SK-N-SH (cell line): ENCODE measurements around the gene SMYD2. TPM values are rescaled to one million over a fixed set of nuclear protein-coding genes. Genes with fewer than 3 reads are reported as not detected.

Experiments used
- CTCF ChIA-PET: fragments of 300-600, 350-600 bp; formaldehyde crosslinking; extraction: SDS; loops from one replicate; lab custom pipeline; 2021; lab: Yijun Ruan, JAX
- POLR2A ChIA-PET: fragments of 350-600 bp; sonication (Branson Sonifier 250); formaldehyde crosslinking; extraction: SDS; loops from one replicate; lab custom pipeline; 2020; ENCODE audit warnings: antibody characterized with exemption, inconsistent platforms; lab: Yijun Ruan, JAX
- DNase-seq: peaks from one replicate; pipeline ENCODE4 v3.0.0; 2012
- H2AFZ ChIP-seq: fragments of 200-600 bp; sonication (generic); 2 replicates; pipeline ENCODE4 v1.8.1; 2016; ENCODE audit warnings: antibody characterized with exemption, mild to moderate bottlenecking, low read depth
- H3F3A ChIP-seq: fragments of 200-600 bp; sonication (generic); replicated peaks from 2 replicates; pipeline ENCODE3; 2016; ENCODE audit warnings: antibody characterized with exemption, mild to moderate bottlenecking; ENCODE audit not compliant: insufficient read depth
- H3K27ac ChIP-seq, 2 experiments: fragments of 200-500 bp in 1 of 2; fragments of 200-600 bp in 1 of 2; sonication (Bioruptor generic) in 1 of 2; sonication (generic), shearing (Covaris generic) in 1 of 2; 2 replicates each; pipeline versions ENCODE4 v1.5.1 to v1.6.1; 2014 to 2016; ENCODE audit warnings: low read depth in 2 of 2, inconsistent platforms in 1 of 2, low read length in 1 of 2, mild to moderate bottlenecking in 1 of 2, mixed read lengths in 1 of 2
- H3K27me3 ChIP-seq: fragments of 200-600 bp; sonication (generic), shearing (Covaris generic); 2 replicates; pipeline ENCODE4 v1.6.1; 2016; ENCODE audit warnings: mixed run types; ENCODE audit not compliant: insufficient read depth
- H3K36me3 ChIP-seq, 2 experiments: fragments of 200-500 bp in 1 of 2; fragments of 200-600 bp in 1 of 2; sonication (Bioruptor generic) in 1 of 2; sonication (generic) in 1 of 2; replicated peaks in 1 of 2; 2 replicates each; pipeline versions ENCODE3 to v1.5.1; 2014 to 2016; ENCODE audit warnings: low read length in 1 of 2, mild to moderate bottlenecking in 1 of 2; ENCODE audit not compliant: insufficient read depth in 2 of 2, control insufficient read depth in 1 of 2
- H3K4me1 ChIP-seq, 2 experiments: fragments of 200-500 bp in 1 of 2; fragments of 200-600 bp in 1 of 2; sonication (Bioruptor generic) in 1 of 2; sonication (generic), shearing (Covaris generic) in 1 of 2; 2 replicates each; pipeline versions ENCODE4 v1.5.1 to v1.6.1; 2014 to 2016; ENCODE audit warnings: low read depth in 1 of 2, low read length in 1 of 2, mixed run types in 1 of 2; ENCODE audit not compliant: insufficient read depth in 2 of 2, control insufficient read depth in 1 of 2
- H3K4me2 ChIP-seq: fragments of 200-600 bp; sonication (generic), shearing (Covaris generic); 2 replicates; pipeline ENCODE4 v1.6.1; 2017; ENCODE audit warnings: mixed run types
- H3K4me3 ChIP-seq, 2 experiments: fragments of 200-500 bp in 1 of 2; fragments of 200-600 bp in 1 of 2; sonication (Bioruptor generic) in 1 of 2; sonication (generic), shearing (Covaris generic) in 1 of 2; 2 replicates each; pipeline versions ENCODE4 v1.5.1 to v1.8.1; 2014 to 2016; ENCODE audit warnings: low read depth in 2 of 2, inconsistent platforms in 1 of 2, low read length in 1 of 2, mild to moderate bottlenecking in 1 of 2, mixed read lengths in 1 of 2, moderate library complexity in 1 of 2
- H3K79me2 ChIP-seq: fragments of 200-600 bp; sonication (generic); 2 replicates; pipeline ENCODE4 v1.8.1; 2017; ENCODE audit warnings: mild to moderate bottlenecking; ENCODE audit not compliant: insufficient read depth
- H3K9ac ChIP-seq: fragments of 200-600 bp; sonication (generic); 2 replicates; pipeline ENCODE4 v1.6.1; 2017; ENCODE audit warnings: mixed run types
- H3K9me2 ChIP-seq: fragments of 200-600 bp; sonication (generic); 2 replicates; pipeline ENCODE4 v1.6.1; 2017; ENCODE audit warnings: mixed run types
- H3K9me3 ChIP-seq: fragments of 200-600 bp; sonication (generic); 2 replicates; pipeline ENCODE4 v1.6.1; 2017; ENCODE audit warnings: mixed run types, mild to moderate bottlenecking, moderate library complexity
- H4K20me1 ChIP-seq: fragments of 200-600 bp; sonication (generic); 2 replicates; pipeline ENCODE4 v1.6.1; 2017; ENCODE audit warnings: mild to moderate bottlenecking, mixed run types; ENCODE audit not compliant: insufficient read depth
- ELF1 ChIP-seq: IDR thresholded peaks from 2 replicates; pipeline ENCODE4 v1.4.0; 2012
- EZH2phosphoT487 ChIP-seq: fragments of 200-600 bp; sonication (generic); IDR thresholded peaks from 2 replicates; pipeline ENCODE4 v1.6.1; 2017; ENCODE audit warnings: low read depth, mixed run types, mild to moderate bottlenecking, antibody characterized with exemption, moderate library complexity, borderline replicate concordance
- FOSL2 ChIP-seq: IDR thresholded peaks from 2 replicates; pipeline ENCODE4 v1.4.0; 2012; ENCODE audit warnings: low read depth, mild to moderate bottlenecking, moderate library complexity, borderline replicate concordance
- FOXM1 ChIP-seq: IDR thresholded peaks from 2 replicates; pipeline ENCODE4 v1.4.0; 2012; ENCODE audit warnings: low read depth, mild to moderate bottlenecking
- GATA2 ChIP-seq: sonication (generic); formaldehyde crosslinking; IDR thresholded peaks from 2 replicates; pipeline ENCODE4 v1.5.0; 2020; ENCODE audit warnings: mild to moderate bottlenecking, missing genetic modification reagents
- JUND ChIP-seq: IDR thresholded peaks from 2 replicates; pipeline ENCODE4 v1.4.0; 2012
- MEF2A ChIP-seq: IDR thresholded peaks from 2 replicates; pipeline ENCODE4 v1.4.0; 2012; ENCODE audit warnings: low read depth, borderline replicate concordance
- NFIC ChIP-seq: IDR thresholded peaks from 2 replicates; pipeline ENCODE4 v1.4.0; 2012; ENCODE audit warnings: borderline replicate concordance
- NRF1 ChIP-seq: IDR thresholded peaks from 2 replicates; pipeline ENCODE4 v1.6.1; 2012; ENCODE audit warnings: low read depth, mild to moderate bottlenecking, low read length
- RAD21 ChIP-seq: IDR thresholded peaks from 2 replicates; pipeline ENCODE4 v1.6.1; 2012; ENCODE audit warnings: mild to moderate bottlenecking, low read length
- RFX5 ChIP-seq: IDR thresholded peaks from 2 replicates; pipeline ENCODE4 v1.6.1; 2012; ENCODE audit warnings: mild to moderate bottlenecking, improper control_type of control experiment, low read length
- RXRA ChIP-seq: IDR thresholded peaks from 2 replicates; pipeline ENCODE4 v1.4.0; 2012; ENCODE audit warnings: low read depth, mild to moderate bottlenecking, borderline replicate concordance
- SIN3A ChIP-seq: IDR thresholded peaks from 2 replicates; pipeline ENCODE4 v1.6.1; 2012; ENCODE audit warnings: low read depth, mild to moderate bottlenecking, low read length, moderate library complexity, borderline replicate concordance
- SMC3 ChIP-seq: IDR thresholded peaks from 2 replicates; pipeline ENCODE4 v1.6.1; 2012; ENCODE audit warnings: low read depth, low read length, improper control_type of control experiment
- TCF12 ChIP-seq: IDR thresholded peaks from 2 replicates; pipeline ENCODE4 v1.4.0; 2012
- YY1 ChIP-seq: IDR thresholded peaks from 2 replicates; pipeline ENCODE4 v1.4.0; 2012; ENCODE audit warnings: low read depth, mild to moderate bottlenecking
- ZBTB33 ChIP-seq: IDR thresholded peaks from 2 replicates; pipeline ENCODE4 v1.4.0; 2012; ENCODE audit warnings: low read depth, borderline replicate concordance
- WGBS: methylation state at CpG from one replicate; pipeline ENCODE4 v1.1.6; 2017; ENCODE audit warnings: low lambda C conversion rate; 5-methylcytosine and 5-hydroxymethylcytosine counted together
- polyA plus RNA-seq, 3 experiments: library from polyadenylated mRNA; depleted of rRNA; stranded (reverse); fragments of >200 nt; gene quantifications; 2 replicates each; pipeline ENCODE4 v1.2.3, GENCODE V29; 2012
- TF ChIP-seq, protein P1 (sequence below): IDR thresholded peaks from 2 replicates; pipeline ENCODE4 v1.6.1; 2012; ENCODE audit warnings: mild to moderate bottlenecking, low read depth, low read length, moderate library complexity
- TF ChIP-seq, protein P2 (sequence below): IDR thresholded peaks from 2 replicates; pipeline ENCODE4 v1.4.0; 2012; ENCODE audit warnings: low read depth
- TF ChIP-seq, protein P3 (sequence below): fragments of 200-600 bp; sonication (generic); IDR thresholded peaks from 2 replicates; pipeline ENCODE4 v1.6.1; 2017; ENCODE audit warnings: antibody characterized with exemption, mild to moderate bottlenecking, moderate library complexity
- TF ChIP-seq, protein P4 (sequence below): IDR thresholded peaks from 2 replicates; pipeline ENCODE4; 2012

SMYD2 gene
- polyA plus RNA-seq, 1 of the 3 experiments (the other 2 are of a cell fraction): 23.1 TPM

- H3K4me1 ChIP-seq: no peaks in the 10 kb centered on the region; a peak in 1 of 4 replicates
- WGBS: 74% methylated on average over 6 of the region's 6 CpGs
- no peak overlapping the region for H3K9ac ChIP-seq
- peaks cover 5% of the 10 kb centered on the region for H3F3A ChIP-seq
- H3K79me2 ChIP-seq: no peaks in the 10 kb centered on the region
- H3K9me3 ChIP-seq: no peaks in the 10 kb centered on the region
- POLR2A ChIA-PET: interaction anchor here (1.2 kb wide), 1 partner anchor 252 kb away, joined by 5 read pairs; no protein-coding TSS in a partner anchor
- H3K9me2 ChIP-seq: no peaks in the 10 kb centered on the region
- no peak overlapping the region; a peak in 1 of 4 replicates for H3K4me3 ChIP-seq
- no peak overlapping the region for H2AFZ ChIP-seq
- peak; percentile 72 for DNase-seq
- no peaks in the 10 kb centered on the region for H3K27me3 ChIP-seq
- no peaks in the 10 kb centered on the region for H4K20me1 ChIP-seq
- H3K36me3 ChIP-seq: peaks cover 2 to 31% of the 10 kb centered on the region in 2 experiments
- TF ChIP-seq, protein P1, sequence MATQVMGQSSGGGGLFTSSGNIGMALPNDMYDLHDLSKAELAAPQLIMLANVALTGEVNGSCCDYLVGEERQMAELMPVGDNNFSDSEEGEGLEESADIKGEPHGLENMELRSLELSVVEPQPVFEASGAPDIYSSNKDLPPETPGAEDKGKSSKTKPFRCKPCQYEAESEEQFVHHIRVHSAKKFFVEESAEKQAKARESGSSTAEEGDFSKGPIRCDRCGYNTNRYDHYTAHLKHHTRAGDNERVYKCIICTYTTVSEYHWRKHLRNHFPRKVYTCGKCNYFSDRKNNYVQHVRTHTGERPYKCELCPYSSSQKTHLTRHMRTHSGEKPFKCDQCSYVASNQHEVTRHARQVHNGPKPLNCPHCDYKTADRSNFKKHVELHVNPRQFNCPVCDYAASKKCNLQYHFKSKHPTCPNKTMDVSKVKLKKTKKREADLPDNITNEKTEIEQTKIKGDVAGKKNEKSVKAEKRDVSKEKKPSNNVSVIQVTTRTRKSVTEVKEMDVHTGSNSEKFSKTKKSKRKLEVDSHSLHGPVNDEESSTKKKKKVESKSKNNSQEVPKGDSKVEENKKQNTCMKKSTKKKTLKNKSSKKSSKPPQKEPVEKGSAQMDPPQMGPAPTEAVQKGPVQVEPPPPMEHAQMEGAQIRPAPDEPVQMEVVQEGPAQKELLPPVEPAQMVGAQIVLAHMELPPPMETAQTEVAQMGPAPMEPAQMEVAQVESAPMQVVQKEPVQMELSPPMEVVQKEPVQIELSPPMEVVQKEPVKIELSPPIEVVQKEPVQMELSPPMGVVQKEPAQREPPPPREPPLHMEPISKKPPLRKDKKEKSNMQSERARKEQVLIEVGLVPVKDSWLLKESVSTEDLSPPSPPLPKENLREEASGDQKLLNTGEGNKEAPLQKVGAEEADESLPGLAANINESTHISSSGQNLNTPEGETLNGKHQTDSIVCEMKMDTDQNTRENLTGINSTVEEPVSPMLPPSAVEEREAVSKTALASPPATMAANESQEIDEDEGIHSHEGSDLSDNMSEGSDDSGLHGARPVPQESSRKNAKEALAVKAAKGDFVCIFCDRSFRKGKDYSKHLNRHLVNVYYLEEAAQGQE: no peak
- TF ChIP-seq ZBTB33: no peak
- no peak for TF ChIP-seq EZH2phosphoT487
- TF ChIP-seq YY1: no peak
- TF ChIP-seq MEF2A: no peak
- TF ChIP-seq, protein P2, sequence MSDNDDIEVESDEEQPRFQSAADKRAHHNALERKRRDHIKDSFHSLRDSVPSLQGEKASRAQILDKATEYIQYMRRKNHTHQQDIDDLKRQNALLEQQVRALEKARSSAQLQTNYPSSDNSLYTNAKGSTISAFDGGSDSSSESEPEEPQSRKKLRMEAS: no peak
- TF ChIP-seq, protein P3, sequence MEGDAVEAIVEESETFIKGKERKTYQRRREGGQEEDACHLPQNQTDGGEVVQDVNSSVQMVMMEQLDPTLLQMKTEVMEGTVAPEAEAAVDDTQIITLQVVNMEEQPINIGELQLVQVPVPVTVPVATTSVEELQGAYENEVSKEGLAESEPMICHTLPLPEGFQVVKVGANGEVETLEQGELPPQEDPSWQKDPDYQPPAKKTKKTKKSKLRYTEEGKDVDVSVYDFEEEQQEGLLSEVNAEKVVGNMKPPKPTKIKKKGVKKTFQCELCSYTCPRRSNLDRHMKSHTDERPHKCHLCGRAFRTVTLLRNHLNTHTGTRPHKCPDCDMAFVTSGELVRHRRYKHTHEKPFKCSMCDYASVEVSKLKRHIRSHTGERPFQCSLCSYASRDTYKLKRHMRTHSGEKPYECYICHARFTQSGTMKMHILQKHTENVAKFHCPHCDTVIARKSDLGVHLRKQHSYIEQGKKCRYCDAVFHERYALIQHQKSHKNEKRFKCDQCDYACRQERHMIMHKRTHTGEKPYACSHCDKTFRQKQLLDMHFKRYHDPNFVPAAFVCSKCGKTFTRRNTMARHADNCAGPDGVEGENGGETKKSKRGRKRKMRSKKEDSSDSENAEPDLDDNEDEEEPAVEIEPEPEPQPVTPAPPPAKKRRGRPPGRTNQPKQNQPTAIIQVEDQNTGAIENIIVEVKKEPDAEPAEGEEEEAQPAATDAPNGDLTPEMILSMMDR: peak; percentile 95
- TF ChIP-seq SMC3: peak; percentile 92
- peak; percentile 20; the same call in 1 of the 2 replicates for TF ChIP-seq NRF1
- no peak for TF ChIP-seq FOXM1
- 0 out of 2 replicates have a peak, but pooled peaks have one; percentile 21 for TF ChIP-seq SIN3A
- no peak for TF ChIP-seq RFX5
- no peak for TF ChIP-seq JUND
- no peak for TF ChIP-seq TCF12
- no peak for TF ChIP-seq FOSL2
- no peak for TF ChIP-seq ELF1
- TF ChIP-seq RAD21: peak; percentile 82
- no peak for TF ChIP-seq RXRA
- TF ChIP-seq GATA2 (CRISPR knock-in tag): no peak
- TF ChIP-seq NFIC: no peak
- TF ChIP-seq, protein P4, sequence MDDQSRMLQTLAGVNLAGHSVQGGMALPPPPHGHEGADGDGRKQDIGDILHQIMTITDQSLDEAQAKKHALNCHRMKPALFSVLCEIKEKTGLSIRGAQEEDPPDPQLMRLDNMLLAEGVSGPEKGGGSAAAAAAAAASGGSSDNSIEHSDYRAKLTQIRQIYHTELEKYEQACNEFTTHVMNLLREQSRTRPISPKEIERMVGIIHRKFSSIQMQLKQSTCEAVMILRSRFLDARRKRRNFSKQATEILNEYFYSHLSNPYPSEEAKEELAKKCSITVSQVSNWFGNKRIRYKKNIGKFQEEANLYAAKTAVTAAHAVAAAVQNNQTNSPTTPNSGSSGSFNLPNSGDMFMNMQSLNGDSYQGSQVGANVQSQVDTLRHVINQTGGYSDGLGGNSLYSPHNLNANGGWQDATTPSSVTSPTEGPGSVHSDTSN: no peak
- TF ChIP-seq, all 33 proteins: peak for 5
- Histone ChIP-seq H3K4me2 (no peak overlapping the region), H3K27ac (peak overlapping the region in 1 of 2 experiments; percentile 58; a peak in 2 of 4 replicates)
- CTCF ChIA-PET: interaction anchor here (0.6 to 13.9 kb wide), 77 partner anchors 8 to 1211 kb away, joined by 3 to 393 read pairs (median 5); partner anchors contain the start of genes CENPF and PTPN14
Measured at GRCh38 chr1:214332946-214333798, 52.2 kb downstream of the SMYD2 start.
